Measurements from ENCODE around the gene NYAP1. TPM values are rescaled to one million over a fixed set of nuclear protein-coding genes. Genes with fewer than 3 reads are reported as not detected.

The NYAP1 gene
- total RNA-seq, 6 donors from 2014 or later, result 0.15 to 1.4 (median 0.89) TPM; not detected in 1

GRCh38 chr7:100482728-100483089 is 1.0 kb upstream of the NYAP1 start:
- ATAC-seq (ENCODE audit: low FRiP score in 2 of 2) (no peak), DNase-seq (no peak)
- peak overlapping the region in 1 of 4 donors; percentile 75 for H3K27ac ChIP-seq
- peaks cover 16 to 29% (median 20%) of the 10 kb centered on the region in 4 donors for H3K4me1 ChIP-seq
- H3K9me3 ChIP-seq, result no peaks in the 10 kb centered on the region
- H3K4me3 ChIP-seq, result peak overlapping the region; percentile 36 to 77 (median 70)
- 46 to 50% methylated on average over 14 of the region's 14 CpGs for WGBS, 2 donors
- TF ChIP-seq POLR2AphosphoS5 (IDR thresholded peaks at IDR 0.05) (no peak), POLR2A (IDR thresholded peaks at IDR 0.05) (no peak), EP300 (IDR thresholded peaks at IDR 0.05) (no peak), CTCF (IDR thresholded peaks at IDR 0.05) (no peak)
- H3K27me3 ChIP-seq, result no peaks in the 10 kb centered on the region
- no peaks in the 10 kb centered on the region for H3K36me3 ChIP-seq

- H3K36me3 ChIP-seq, result no peaks in the 10 kb centered on the region
- ATAC-seq (ENCODE audit: low FRiP score in 2 of 2) (peak; percentile 61 to 85), DNase-seq (peak; percentile 75 to 97)
- H3K9me3 ChIP-seq, result no peaks in the 10 kb centered on the region
- WGBS, 2 donors, result 0% methylated on average over 14 to 34 of the region's 79 CpGs
- peak overlapping the region; percentile 36 to 77 (median 70) for H3K4me3 ChIP-seq
- no peaks in the 10 kb centered on the region for H3K27me3 ChIP-seq
- TF ChIP-seq POLR2AphosphoS5 (IDR thresholded peaks at IDR 0.05) (no peak), CTCF (IDR thresholded peaks at IDR 0.05) (peak; percentile 99 to 100 (median 100))
- H3K27ac ChIP-seq, result peak overlapping the region in 2 of 4 donors; percentile 1 to 75
- H3K4me1 ChIP-seq, result peaks cover 14 to 25% (median 19%) of the 10 kb centered on the region in 4 donors
These were observed 521 bp upstream of the NYAP1 start for GRCh38 chr7:100483090-100483721.

GRCh38 chr7:100484673-100485045 is 932 bp downstream of the NYAP1 start:
- Histone ChIP-seq H3K4me3 (no peak overlapping the region), H3K9me3 (no peaks in the 10 kb centered on the region), H3K27ac (no peak overlapping the region), H3K4me1 (peaks cover 9 to 20% (median 15%) of the 10 kb centered on the region in 4 donors), H3K27me3 (no peaks in the 10 kb centered on the region), H3K36me3 (no peaks in the 10 kb centered on the region)
- TF ChIP-seq CTCF (IDR thresholded peaks at IDR 0.05) (no peak), EP300 (IDR thresholded peaks at IDR 0.05) (no peak), POLR2AphosphoS5 (IDR thresholded peaks at IDR 0.05) (no peak), POLR2A (IDR thresholded peaks at IDR 0.05) (no peak)
- no peak for DNase-seq
- WGBS, 2 donors, result 76 to 92% methylated on average over 4 to 6 of the region's 6 CpGs
- no peak for ATAC-seq (ENCODE audit: low FRiP score in 2 of 2)

- no peaks in the 10 kb centered on the region for H3K9me3 ChIP-seq
- TF ChIP-seq CTCF (IDR thresholded peaks at IDR 0.05), result no peak
- no peak for TF ChIP-seq POLR2A (IDR thresholded peaks at IDR 0.05)
- no peak for TF ChIP-seq POLR2AphosphoS5 (IDR thresholded peaks at IDR 0.05)
- no peak for TF ChIP-seq EP300 (IDR thresholded peaks at IDR 0.05)
- ATAC-seq (ENCODE audit: low FRiP score in 2 of 2) (no peak), DNase-seq (no peak)
- no peaks in the 10 kb centered on the region for H3K36me3 ChIP-seq
- WGBS, 2 donors, result 91 to 100% methylated on average over 2 to 4 of the region's 4 CpGs
- H3K4me3 ChIP-seq, result no peak overlapping the region
- H3K27me3 ChIP-seq, result no peaks in the 10 kb centered on the region
- peaks cover 6 to 17% (median 13%) of the 10 kb centered on the region in 4 donors for H3K4me1 ChIP-seq
- H3K27ac ChIP-seq, result no peak overlapping the region
These were observed 1.7 kb downstream of the NYAP1 start for GRCh38 chr7:100485471-100485876.

GRCh38 chr7:100486111-100486636 is 2.4 kb downstream of the NYAP1 start:
- no peaks in the 10 kb centered on the region for H3K27me3 ChIP-seq
- H3K4me3 ChIP-seq, result no peak overlapping the region
- DNase-seq, result no peak
- no peaks in the 10 kb centered on the region for H3K9me3 ChIP-seq
- ATAC-seq (ENCODE audit: low FRiP score in 2 of 2), result no peak
- 91 to 93% methylated on average over 4 to 5 of the region's 5 CpGs for WGBS, 2 donors
- H3K4me1 ChIP-seq, result peaks cover 6 to 17% (median 13%) of the 10 kb centered on the region in 4 donors
- no peak overlapping the region for H3K27ac ChIP-seq
- TF ChIP-seq POLR2A (IDR thresholded peaks at IDR 0.05) (no peak), POLR2AphosphoS5 (IDR thresholded peaks at IDR 0.05) (no peak), CTCF (IDR thresholded peaks at IDR 0.05) (no peak), EP300 (IDR thresholded peaks at IDR 0.05) (no peak)
- no peaks in the 10 kb centered on the region for H3K36me3 ChIP-seq

Data from upper lobe of left lung (tissue), 6 donors.